22Rv1 (cell line): ENCODE results near the gene STX18.

Source experiments
- ZFX ChIP-seq: fragments of 450-650 bp; IDR thresholded peaks from 2 replicates; pipeline ENCODE4 v1.6.1; 2017; ENCODE audit warnings: antibody characterized with exemption, borderline replicate concordance
- TF ChIP-seq, protein P1 (sequence below): fragments of 450-650 bp; IDR thresholded peaks from 2 replicates; pipeline ENCODE4 v1.5.1; 2017; ENCODE audit warnings: mild to moderate bottlenecking

DNA sequence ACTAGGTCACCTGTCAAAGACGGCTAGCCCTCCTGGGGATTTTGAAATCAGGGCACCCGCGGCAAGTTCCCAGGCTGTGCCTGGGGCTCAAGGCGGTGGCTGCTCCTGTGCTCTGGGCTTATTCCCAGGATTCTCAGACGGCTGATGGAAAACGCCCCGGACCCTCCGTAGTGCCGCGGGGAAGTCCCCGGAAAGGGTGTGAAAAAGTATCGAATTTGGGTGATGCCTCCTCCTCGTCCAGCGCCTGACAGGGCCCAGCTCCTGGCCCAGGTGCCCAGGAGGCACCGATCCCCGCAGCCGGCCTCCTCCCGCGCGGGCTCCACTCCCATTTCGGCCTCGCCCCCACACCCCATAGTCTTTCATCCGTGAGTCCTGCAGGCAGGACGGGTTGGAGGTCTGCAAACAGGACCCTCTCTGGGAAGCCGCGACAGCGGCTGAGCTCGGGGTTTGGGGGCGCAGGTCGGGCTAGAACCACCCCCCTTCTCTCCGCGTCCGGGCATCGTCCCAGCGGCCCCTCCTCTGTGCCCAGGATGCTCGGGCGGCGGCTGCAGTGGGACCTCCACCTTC, 156.0 kb downstream of the STX18 start:
- TF ChIP-seq, protein P1, sequence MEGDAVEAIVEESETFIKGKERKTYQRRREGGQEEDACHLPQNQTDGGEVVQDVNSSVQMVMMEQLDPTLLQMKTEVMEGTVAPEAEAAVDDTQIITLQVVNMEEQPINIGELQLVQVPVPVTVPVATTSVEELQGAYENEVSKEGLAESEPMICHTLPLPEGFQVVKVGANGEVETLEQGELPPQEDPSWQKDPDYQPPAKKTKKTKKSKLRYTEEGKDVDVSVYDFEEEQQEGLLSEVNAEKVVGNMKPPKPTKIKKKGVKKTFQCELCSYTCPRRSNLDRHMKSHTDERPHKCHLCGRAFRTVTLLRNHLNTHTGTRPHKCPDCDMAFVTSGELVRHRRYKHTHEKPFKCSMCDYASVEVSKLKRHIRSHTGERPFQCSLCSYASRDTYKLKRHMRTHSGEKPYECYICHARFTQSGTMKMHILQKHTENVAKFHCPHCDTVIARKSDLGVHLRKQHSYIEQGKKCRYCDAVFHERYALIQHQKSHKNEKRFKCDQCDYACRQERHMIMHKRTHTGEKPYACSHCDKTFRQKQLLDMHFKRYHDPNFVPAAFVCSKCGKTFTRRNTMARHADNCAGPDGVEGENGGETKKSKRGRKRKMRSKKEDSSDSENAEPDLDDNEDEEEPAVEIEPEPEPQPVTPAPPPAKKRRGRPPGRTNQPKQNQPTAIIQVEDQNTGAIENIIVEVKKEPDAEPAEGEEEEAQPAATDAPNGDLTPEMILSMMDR: no peak
- TF ChIP-seq ZFX: no peak
